Neural cell (in vitro differentiated cells): ENCODE measurements around the gene TET1. TPM values are rescaled to one million over a fixed set of nuclear protein-coding genes. Genes with fewer than 3 reads are reported as not detected.

ENCODE experiments used
- H2AFZ ChIP-seq: fragments of 200-600, 300-800 bp; sonication (generic), shearing (Covaris generic); 2 replicates; pipeline ENCODE4 v1.6.0; 2014; ENCODE audit warnings: low read depth, mild to moderate bottlenecking, antibody characterized with exemption, low read length, moderate library complexity
- H3F3A ChIP-seq: fragments of 200-600 bp; shearing (Covaris generic); 2 replicates; pipeline ENCODE4 v1.6.1; 2016; ENCODE audit warnings: mild to moderate bottlenecking, moderate library complexity, mixed read lengths, antibody characterized with exemption, low read length; ENCODE audit not compliant: insufficient read depth, poor library complexity, severe bottlenecking
- H3K27ac ChIP-seq: fragments of 200-600, 300-800 bp; sonication (generic), shearing (Covaris generic); 2 replicates; pipeline ENCODE4 v1.5.1; 2014; ENCODE audit warnings: mild to moderate bottlenecking, low read length, moderate library complexity
- H3K27me3 ChIP-seq: fragments of 300-800, 200-600 bp; sonication (generic), shearing (Covaris generic); 2 replicates; pipeline ENCODE4 v1.6.0; 2014; ENCODE audit warnings: mild to moderate bottlenecking, low read depth, low read length, moderate library complexity; ENCODE audit not compliant: insufficient read depth
- H3K36me3 ChIP-seq: fragments of 300-800, 200-600 bp; sonication (generic), shearing (Covaris generic); 2 replicates; pipeline ENCODE4 v1.5.1; 2014; ENCODE audit warnings: mild to moderate bottlenecking, antibody characterized with exemption, low read length, moderate library complexity; ENCODE audit not compliant: insufficient read depth
- H3K4me2 ChIP-seq: fragments of 300-800, 200-600 bp; sonication (generic), shearing (Covaris generic); 2 replicates; pipeline ENCODE4 v1.6.0; 2014; ENCODE audit warnings: mild to moderate bottlenecking, low read length
- H3K4me3 ChIP-seq: fragments of 300-800, 200-600 bp; sonication (generic), shearing (Covaris generic); 2 replicates; pipeline ENCODE4 v1.5.1; 2014; ENCODE audit warnings: mild to moderate bottlenecking, low read length, moderate library complexity
- H3K79me2 ChIP-seq: fragments of 200-600 bp; shearing (Covaris generic); replicated peaks from 2 replicates; pipeline ENCODE4 v1.6.0; 2014; ENCODE audit warnings: mild to moderate bottlenecking, low read length, moderate library complexity; ENCODE audit not compliant: insufficient read depth
- H3K9ac ChIP-seq: fragments of 300-800, 200-600 bp; sonication (generic), shearing (Covaris generic); 2 replicates; pipeline ENCODE4 v1.6.1; 2016; ENCODE audit warnings: mild to moderate bottlenecking, low read length, mixed read lengths
- H3K9me2 ChIP-seq: fragments of 200-600 bp; shearing (Covaris generic); 2 replicates; pipeline ENCODE4 v1.6.1; 2016; ENCODE audit warnings: mild to moderate bottlenecking, low read length, mixed read lengths; ENCODE audit not compliant: insufficient read depth
- H3K9me3 ChIP-seq: fragments of 200-600, 300-800 bp; sonication (generic), shearing (Covaris generic); 2 replicates; pipeline ENCODE4 v1.6.1; 2016; ENCODE audit warnings: mild to moderate bottlenecking, mixed run types, low read length, moderate library complexity, mixed read lengths
- H4K20me1 ChIP-seq: fragments of 200-600 bp; shearing (Covaris generic); 2 replicates; pipeline ENCODE4 v1.6.1; 2016; ENCODE audit warnings: mild to moderate bottlenecking, mixed run types; ENCODE audit not compliant: insufficient read depth
- EP300 ChIP-seq: fragments of 450-650 bp; conservative IDR thresholded peaks from 2 replicates; pipeline ENCODE4 v1.6.1; 2014; ENCODE audit warnings: antibody characterized with exemption, mild to moderate bottlenecking, moderate library complexity; ENCODE audit not compliant: poor library complexity, severe bottlenecking
- EZH2 ChIP-seq: fragments of 200-600, 300-800 bp; shearing (Covaris generic), sonication (generic); IDR thresholded peaks from 2 replicates; pipeline ENCODE4 v1.6.1; 2014; ENCODE audit warnings: antibody characterized with exemption, low read length, borderline replicate concordance, mild to moderate bottlenecking; ENCODE audit not compliant: insufficient read depth, poor library complexity, severe bottlenecking
- MXI1 ChIP-seq: fragments of 450-650 bp; conservative IDR thresholded peaks from 2 replicates; pipeline ENCODE4 v1.6.1; 2014; ENCODE audit warnings: antibody characterized with exemption, mild to moderate bottlenecking; ENCODE audit not compliant: poor library complexity, severe bottlenecking
- POLR2AphosphoS5 ChIP-seq: IDR thresholded peaks from 2 replicates; pipeline ENCODE4 v1.6.1; 2012
- RAD21 ChIP-seq: fragments of 450-650 bp; conservative IDR thresholded peaks from 2 replicates; pipeline ENCODE4 v1.6.1; 2014; ENCODE audit warnings: antibody characterized with exemption, mild to moderate bottlenecking, moderate library complexity
- SMC3 ChIP-seq: fragments of 450-650 bp; conservative IDR thresholded peaks from 2 replicates; pipeline ENCODE4 v1.6.1; 2014; ENCODE audit warnings: antibody characterized with exemption, mild to moderate bottlenecking, moderate library complexity; ENCODE audit not compliant: poor library complexity
- TAF1 ChIP-seq: IDR thresholded peaks from 2 replicates; pipeline ENCODE4 v1.6.1; 2012; ENCODE audit warnings: low read depth
- polyA plus RNA-seq: library from polyadenylated mRNA; depleted of rRNA; stranded (reverse); fragments of >200 nt; gene quantifications from 2 replicates; pipeline ENCODE4 v1.2.3, GENCODE V29; 2014
- TF ChIP-seq, protein P1 (sequence below): fragments of 450-650 bp; IDR thresholded peaks from 2 replicates; pipeline ENCODE4 v1.5.1; 2014; ENCODE audit warnings: antibody characterized with exemption, mild to moderate bottlenecking, moderate library complexity; ENCODE audit not compliant: poor library complexity, severe bottlenecking
- TF ChIP-seq, protein P2 (sequence below): IDR thresholded peaks from 2 replicates; pipeline ENCODE4 v1.6.1; 2012; ENCODE audit warnings: borderline replicate concordance

The TET1 gene
- polyA plus RNA-seq, 1 donor from 2014 or later = 3.6 TPM

DNA sequence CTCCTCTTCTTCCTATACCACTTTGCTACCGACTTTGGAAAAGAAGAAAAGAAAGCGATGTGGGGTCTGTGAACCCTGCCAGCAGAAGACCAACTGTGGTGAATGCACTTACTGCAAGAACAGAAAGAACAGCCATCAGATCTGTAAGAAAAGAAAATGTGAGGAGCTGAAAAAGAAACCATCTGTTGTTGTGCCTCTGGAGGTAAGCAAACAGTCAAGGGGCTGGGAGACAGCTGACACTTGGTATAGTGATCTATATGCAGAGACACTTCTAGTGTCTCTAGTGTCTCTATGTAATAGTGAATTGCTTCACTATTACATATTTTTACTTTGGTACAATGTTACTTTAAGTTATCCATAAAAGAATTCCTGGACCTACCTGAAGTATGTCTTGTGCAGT, 13.9 kb downstream of the TET1 start:
- Histone ChIP-seq H3K79me2 (peaks cover 5% of the 10 kb centered on the region), H3K9ac (no peak overlapping the region), H3K4me2 (no peak overlapping the region), H3K36me3 (no peaks in the 10 kb centered on the region), H2AFZ (no peak overlapping the region), H3K9me2 (no peaks in the 10 kb centered on the region), H3F3A (no peaks in the 10 kb centered on the region), H4K20me1 (no peaks in the 10 kb centered on the region), H3K27ac (no peak overlapping the region), H3K4me3 (no peak overlapping the region), H3K9me3 (no peaks in the 10 kb centered on the region), H3K27me3 (no peaks in the 10 kb centered on the region)
- TF ChIP-seq, protein P1, sequence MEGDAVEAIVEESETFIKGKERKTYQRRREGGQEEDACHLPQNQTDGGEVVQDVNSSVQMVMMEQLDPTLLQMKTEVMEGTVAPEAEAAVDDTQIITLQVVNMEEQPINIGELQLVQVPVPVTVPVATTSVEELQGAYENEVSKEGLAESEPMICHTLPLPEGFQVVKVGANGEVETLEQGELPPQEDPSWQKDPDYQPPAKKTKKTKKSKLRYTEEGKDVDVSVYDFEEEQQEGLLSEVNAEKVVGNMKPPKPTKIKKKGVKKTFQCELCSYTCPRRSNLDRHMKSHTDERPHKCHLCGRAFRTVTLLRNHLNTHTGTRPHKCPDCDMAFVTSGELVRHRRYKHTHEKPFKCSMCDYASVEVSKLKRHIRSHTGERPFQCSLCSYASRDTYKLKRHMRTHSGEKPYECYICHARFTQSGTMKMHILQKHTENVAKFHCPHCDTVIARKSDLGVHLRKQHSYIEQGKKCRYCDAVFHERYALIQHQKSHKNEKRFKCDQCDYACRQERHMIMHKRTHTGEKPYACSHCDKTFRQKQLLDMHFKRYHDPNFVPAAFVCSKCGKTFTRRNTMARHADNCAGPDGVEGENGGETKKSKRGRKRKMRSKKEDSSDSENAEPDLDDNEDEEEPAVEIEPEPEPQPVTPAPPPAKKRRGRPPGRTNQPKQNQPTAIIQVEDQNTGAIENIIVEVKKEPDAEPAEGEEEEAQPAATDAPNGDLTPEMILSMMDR = no peak
- no peak for TF ChIP-seq SMC3
- no peak for TF ChIP-seq EP300
- no peak for TF ChIP-seq EZH2
- TF ChIP-seq, protein P2, sequence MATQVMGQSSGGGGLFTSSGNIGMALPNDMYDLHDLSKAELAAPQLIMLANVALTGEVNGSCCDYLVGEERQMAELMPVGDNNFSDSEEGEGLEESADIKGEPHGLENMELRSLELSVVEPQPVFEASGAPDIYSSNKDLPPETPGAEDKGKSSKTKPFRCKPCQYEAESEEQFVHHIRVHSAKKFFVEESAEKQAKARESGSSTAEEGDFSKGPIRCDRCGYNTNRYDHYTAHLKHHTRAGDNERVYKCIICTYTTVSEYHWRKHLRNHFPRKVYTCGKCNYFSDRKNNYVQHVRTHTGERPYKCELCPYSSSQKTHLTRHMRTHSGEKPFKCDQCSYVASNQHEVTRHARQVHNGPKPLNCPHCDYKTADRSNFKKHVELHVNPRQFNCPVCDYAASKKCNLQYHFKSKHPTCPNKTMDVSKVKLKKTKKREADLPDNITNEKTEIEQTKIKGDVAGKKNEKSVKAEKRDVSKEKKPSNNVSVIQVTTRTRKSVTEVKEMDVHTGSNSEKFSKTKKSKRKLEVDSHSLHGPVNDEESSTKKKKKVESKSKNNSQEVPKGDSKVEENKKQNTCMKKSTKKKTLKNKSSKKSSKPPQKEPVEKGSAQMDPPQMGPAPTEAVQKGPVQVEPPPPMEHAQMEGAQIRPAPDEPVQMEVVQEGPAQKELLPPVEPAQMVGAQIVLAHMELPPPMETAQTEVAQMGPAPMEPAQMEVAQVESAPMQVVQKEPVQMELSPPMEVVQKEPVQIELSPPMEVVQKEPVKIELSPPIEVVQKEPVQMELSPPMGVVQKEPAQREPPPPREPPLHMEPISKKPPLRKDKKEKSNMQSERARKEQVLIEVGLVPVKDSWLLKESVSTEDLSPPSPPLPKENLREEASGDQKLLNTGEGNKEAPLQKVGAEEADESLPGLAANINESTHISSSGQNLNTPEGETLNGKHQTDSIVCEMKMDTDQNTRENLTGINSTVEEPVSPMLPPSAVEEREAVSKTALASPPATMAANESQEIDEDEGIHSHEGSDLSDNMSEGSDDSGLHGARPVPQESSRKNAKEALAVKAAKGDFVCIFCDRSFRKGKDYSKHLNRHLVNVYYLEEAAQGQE = no peak
- no peak for TF ChIP-seq MXI1
- no peak for TF ChIP-seq RAD21
- TF ChIP-seq POLR2AphosphoS5 = no peak
- no peak for TF ChIP-seq TAF1

DNA sequence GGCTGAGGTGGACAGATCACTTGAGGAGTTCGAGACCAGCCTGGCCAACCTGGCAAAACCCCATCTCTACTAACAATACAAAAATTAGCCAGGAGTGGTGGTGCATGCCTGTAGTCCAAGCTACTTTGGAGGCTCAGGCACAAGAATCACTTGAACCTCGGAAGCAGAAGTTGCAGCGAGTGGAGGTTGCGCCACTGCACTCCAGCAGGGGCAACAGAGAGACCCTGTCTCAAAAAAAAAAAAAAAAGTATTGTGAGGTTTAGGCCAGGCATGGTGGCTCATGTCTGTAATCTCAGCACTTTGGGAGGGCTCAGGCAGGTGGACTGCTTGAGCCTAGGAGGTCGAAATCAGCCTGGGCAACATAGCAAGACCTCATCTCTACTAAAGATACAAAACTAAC, 16.0 kb downstream of the TET1 start:
- H3K4me3 ChIP-seq = no peak overlapping the region
- H3K9me2 ChIP-seq = no peaks in the 10 kb centered on the region
- no peak overlapping the region for H2AFZ ChIP-seq
- H3K79me2 ChIP-seq = peaks cover 2% of the 10 kb centered on the region
- H3K9ac ChIP-seq = no peak overlapping the region
- H3K36me3 ChIP-seq = no peaks in the 10 kb centered on the region
- H3K27ac ChIP-seq = no peak overlapping the region
- TF ChIP-seq TAF1 (no peak), RAD21 (no peak), EZH2 (no peak), SMC3 (no peak), EP300 (no peak), MXI1 (no peak), POLR2AphosphoS5 (no peak)
- TF ChIP-seq, protein P2 = no peak
- TF ChIP-seq, protein P1 = no peak
- no peak overlapping the region for H3K4me2 ChIP-seq
- H4K20me1 ChIP-seq = no peaks in the 10 kb centered on the region
- no peaks in the 10 kb centered on the region for H3K27me3 ChIP-seq
- no peaks in the 10 kb centered on the region for H3F3A ChIP-seq
- H3K9me3 ChIP-seq = no peaks in the 10 kb centered on the region
